ENCODE measurements around the gene RHOJ.
A peak's percentile ranks its signal among the peaks of the same experiment; 100 is the strongest.

Gene RHOJ

DNA sequence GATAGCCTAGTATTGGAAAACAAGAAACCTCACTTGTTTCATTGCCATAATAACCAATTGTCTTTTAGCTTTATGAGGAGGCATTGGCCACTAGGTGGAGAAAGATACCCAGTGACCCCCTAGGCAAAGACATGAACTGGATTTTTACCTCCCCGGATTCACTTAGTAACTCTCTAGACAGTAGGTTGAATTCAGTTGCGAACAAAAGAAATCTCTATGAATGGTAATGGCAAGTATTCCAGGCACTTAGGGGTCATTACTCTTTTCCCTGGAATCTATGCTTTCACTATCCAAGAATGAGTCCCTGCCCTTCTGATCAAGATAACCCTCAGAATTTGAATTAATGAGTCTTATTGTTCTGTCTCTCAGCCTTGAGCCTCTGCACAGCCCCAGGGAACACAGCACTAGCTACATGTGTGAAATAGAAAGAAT is 29.5 kb upstream of the RHOJ start:
- no peaks in the 10 kb centered on the region for H3K9me3 ChIP-seq (ENCODE audit: control extremely low read depth in 1 of 5, control insufficient read depth in 4 of 5, insufficient read depth in 2 of 5, low read depth in 1 of 5, low read length in 4 of 5)
- 25% methylated on average over 2 of the region's 2 CpGs for WGBS (ENCODE audit: insufficient coverage)
- H3K4me3 ChIP-seq (ENCODE audit: control insufficient read depth in 1 of 7, extremely low read depth in 1 of 7, insufficient read depth in 4 of 7, low read depth in 2 of 7, low read length in 6 of 7), result no peak overlapping the region
- ChIA-PET CTCF (interaction anchor here (6.3 kb wide), 1 partner anchor 102 kb away, joined by 28 read pairs; no protein-coding TSS in a partner anchor), POLR2A (no interaction called here)
- no peaks in the 10 kb centered on the region for H3K4me1 ChIP-seq (ENCODE audit: control extremely low read depth in 1 of 4, control insufficient read depth in 4 of 4, insufficient read depth in 4 of 4, low read length in 3 of 4)
- peak; percentile 7 to 38 (median 20) for DNase-seq
- H3K27me3 ChIP-seq (replicated peaks in 2 of 5; ENCODE audit: control insufficient read depth in 4 of 5, insufficient read depth in 5 of 5, low read length in 4 of 5), result peaks cover 0 to 16% (median 4%) of the 10 kb centered on the region in 5 experiments
- H3K27ac ChIP-seq (ENCODE audit: insufficient read depth in 1 of 2, low read depth in 1 of 2, low read length in 2 of 2, poor library complexity in 1 of 2, severe bottlenecking in 2 of 2), result no peak overlapping the region
- no peaks in the 10 kb centered on the region for H3K36me3 ChIP-seq (ENCODE audit: control insufficient read depth in 4 of 4, insufficient read depth in 4 of 4, low read length in 3 of 4)

DNA sequence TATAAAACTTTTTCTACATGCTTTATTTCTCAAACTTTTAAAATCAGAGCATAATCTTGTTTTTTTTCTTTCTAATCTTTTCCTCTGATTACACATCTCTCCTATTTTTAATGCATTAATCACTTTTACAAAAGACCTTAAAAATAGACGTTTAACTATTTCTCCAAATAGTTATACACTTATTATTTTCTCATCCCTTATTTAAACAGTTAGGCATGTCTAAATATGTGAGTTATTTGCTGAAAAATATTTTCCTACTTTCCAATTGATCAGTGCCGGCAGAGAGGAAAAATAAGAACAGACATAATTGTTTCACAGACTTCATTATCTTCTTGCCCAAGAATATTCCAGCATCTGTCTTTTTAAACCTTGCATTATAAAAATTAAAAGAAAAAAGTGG is 28.7 kb upstream of the RHOJ start:
- Histone ChIP-seq H3K27me3 (replicated peaks in 2 of 5; ENCODE audit: control insufficient read depth in 4 of 5, insufficient read depth in 5 of 5, low read length in 4 of 5) (peaks cover 0 to 16% (median 4%) of the 10 kb centered on the region in 5 experiments), H3K27ac (ENCODE audit: insufficient read depth in 1 of 2, low read depth in 1 of 2, low read length in 2 of 2, poor library complexity in 1 of 2, severe bottlenecking in 2 of 2) (no peak overlapping the region), H3K4me3 (ENCODE audit: control insufficient read depth in 1 of 7, extremely low read depth in 1 of 7, insufficient read depth in 4 of 7, low read depth in 2 of 7, low read length in 6 of 7) (no peak overlapping the region), H3K4me1 (ENCODE audit: control extremely low read depth in 1 of 4, control insufficient read depth in 4 of 4, insufficient read depth in 4 of 4, low read length in 3 of 4) (no peaks in the 10 kb centered on the region), H3K36me3 (ENCODE audit: control insufficient read depth in 4 of 4, insufficient read depth in 4 of 4, low read length in 3 of 4) (no peaks in the 10 kb centered on the region), H3K9me3 (ENCODE audit: control extremely low read depth in 1 of 5, control insufficient read depth in 4 of 5, insufficient read depth in 2 of 5, low read depth in 1 of 5, low read length in 4 of 5) (no peaks in the 10 kb centered on the region)
- POLR2A ChIA-PET, result no interaction called here
- no CpG with 5 or more reads among the region's 2 CpGs for WGBS (ENCODE audit: insufficient coverage)
- no peak for DNase-seq
- CTCF ChIA-PET, result interaction anchor here (6.3 kb wide), 1 partner anchor 101 kb away, joined by 28 read pairs; no protein-coding TSS in a partner anchor

DNA sequence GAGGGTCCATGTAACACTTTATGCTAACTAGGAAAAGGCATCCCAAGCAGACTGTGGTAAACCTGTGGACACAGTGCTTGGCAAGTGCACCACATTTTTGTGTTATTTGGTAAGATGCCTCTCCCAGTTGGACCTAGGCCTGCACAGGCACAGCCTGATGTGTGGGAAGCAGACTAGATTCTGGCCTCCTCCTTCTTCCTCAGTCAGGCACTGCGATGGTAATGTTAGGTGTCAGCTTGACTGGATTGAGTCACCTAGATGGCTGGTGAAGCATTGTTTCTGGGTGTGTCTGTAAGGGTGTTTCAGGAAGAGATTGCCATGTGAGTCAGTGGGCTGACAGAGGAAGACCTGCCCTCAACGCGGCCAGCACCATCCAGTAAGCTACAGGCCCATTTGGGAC is 25.3 kb upstream of the RHOJ start:
- ChIA-PET CTCF (no interaction called here), POLR2A (interaction anchor here (1.1 kb wide), 1 partner anchor 26 kb away, joined by 3 read pairs; no protein-coding TSS in a partner anchor)
- 92% methylated on average over 2 of the region's 3 CpGs for WGBS (ENCODE audit: insufficient coverage)
- Histone ChIP-seq H3K4me3 (ENCODE audit: control insufficient read depth in 1 of 7, extremely low read depth in 1 of 7, insufficient read depth in 4 of 7, low read depth in 2 of 7, low read length in 6 of 7) (no peak overlapping the region), H3K9me3 (ENCODE audit: control extremely low read depth in 1 of 5, control insufficient read depth in 4 of 5, insufficient read depth in 2 of 5, low read depth in 1 of 5, low read length in 4 of 5) (peaks cover 0 to 1% (median 0%) of the 10 kb centered on the region in 5 experiments), H3K27me3 (replicated peaks in 2 of 5; ENCODE audit: control insufficient read depth in 4 of 5, insufficient read depth in 5 of 5, low read length in 4 of 5) (peaks cover 0 to 12% (median 3%) of the 10 kb centered on the region in 5 experiments), H3K36me3 (ENCODE audit: control insufficient read depth in 4 of 4, insufficient read depth in 4 of 4, low read length in 3 of 4) (no peaks in the 10 kb centered on the region), H3K4me1 (ENCODE audit: control extremely low read depth in 1 of 4, control insufficient read depth in 4 of 4, insufficient read depth in 4 of 4, low read length in 3 of 4) (no peaks in the 10 kb centered on the region), H3K27ac (ENCODE audit: insufficient read depth in 1 of 2, low read depth in 1 of 2, low read length in 2 of 2, poor library complexity in 1 of 2, severe bottlenecking in 2 of 2) (no peak overlapping the region)
- no peak for DNase-seq

DNA sequence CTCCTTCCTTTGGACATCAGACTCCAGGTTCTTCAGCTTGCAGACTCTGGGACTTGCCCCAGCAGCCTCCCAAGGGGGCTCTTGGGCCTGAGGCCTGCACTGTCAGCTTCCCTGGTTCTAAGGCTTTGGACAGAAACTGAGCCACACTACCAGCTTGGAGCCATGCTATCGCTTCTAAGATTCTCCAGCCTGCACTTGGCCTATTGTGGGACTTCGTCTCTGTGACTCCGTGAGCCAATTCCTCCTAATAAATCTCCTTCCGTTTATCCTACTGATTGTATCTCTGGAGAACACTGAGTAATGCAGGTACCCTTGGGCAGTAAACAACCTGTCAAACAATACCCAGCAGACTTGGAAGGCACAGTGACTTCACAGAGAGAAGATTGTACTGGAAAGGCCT is 24.9 kb upstream of the RHOJ start:
- ChIA-PET CTCF (no interaction called here), POLR2A (interaction anchor here (1.1 kb wide), 1 partner anchor 26 kb away, joined by 3 read pairs; no protein-coding TSS in a partner anchor)
- Histone ChIP-seq H3K9me3 (ENCODE audit: control extremely low read depth in 1 of 5, control insufficient read depth in 4 of 5, insufficient read depth in 2 of 5, low read depth in 1 of 5, low read length in 4 of 5) (peaks cover 0 to 1% (median 0%) of the 10 kb centered on the region in 5 experiments), H3K4me3 (ENCODE audit: control insufficient read depth in 1 of 7, extremely low read depth in 1 of 7, insufficient read depth in 4 of 7, low read depth in 2 of 7, low read length in 6 of 7) (no peak overlapping the region), H3K36me3 (ENCODE audit: control insufficient read depth in 4 of 4, insufficient read depth in 4 of 4, low read length in 3 of 4) (no peaks in the 10 kb centered on the region), H3K27ac (ENCODE audit: insufficient read depth in 1 of 2, low read depth in 1 of 2, low read length in 2 of 2, poor library complexity in 1 of 2, severe bottlenecking in 2 of 2) (no peak overlapping the region), H3K27me3 (replicated peaks in 2 of 5; ENCODE audit: control insufficient read depth in 4 of 5, insufficient read depth in 5 of 5, low read length in 4 of 5) (peaks cover 0 to 12% (median 3%) of the 10 kb centered on the region in 5 experiments), H3K4me1 (ENCODE audit: control extremely low read depth in 1 of 4, control insufficient read depth in 4 of 4, insufficient read depth in 4 of 4, low read length in 3 of 4) (no peaks in the 10 kb centered on the region)
- 90% methylated on average over 2 of the region's 4 CpGs for WGBS (ENCODE audit: insufficient coverage)
- DNase-seq, result no peak

DNA sequence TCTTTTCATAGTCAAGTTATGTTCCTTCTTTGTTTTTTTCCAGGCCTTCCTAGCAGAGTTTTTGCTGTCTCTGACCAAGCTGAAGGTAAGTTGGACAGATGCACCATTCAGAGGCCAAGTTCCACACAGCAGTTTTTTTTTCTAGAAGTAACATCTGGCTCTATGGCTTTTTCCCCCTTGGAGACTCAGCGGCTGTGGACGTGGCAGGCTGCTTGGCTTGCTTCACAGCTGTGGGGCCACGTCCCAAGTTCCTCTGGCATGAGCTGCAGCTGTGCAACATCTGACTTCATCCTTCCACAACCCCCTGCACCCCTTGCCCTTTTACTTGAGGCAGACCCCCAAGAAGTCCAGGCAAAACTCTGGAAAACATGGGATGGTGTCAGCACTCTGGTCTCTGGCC is 24.2 kb upstream of the RHOJ start:
- ChIA-PET CTCF (no interaction called here), POLR2A (no interaction called here)
- 92% methylated on average over 3 of the region's 3 CpGs for WGBS (ENCODE audit: insufficient coverage)
- H3K9me3 ChIP-seq (ENCODE audit: control extremely low read depth in 1 of 5, control insufficient read depth in 4 of 5, insufficient read depth in 2 of 5, low read depth in 1 of 5, low read length in 4 of 5), result peaks cover 0 to 1% (median 0%) of the 10 kb centered on the region in 5 experiments
- no peaks in the 10 kb centered on the region for H3K4me1 ChIP-seq (ENCODE audit: control extremely low read depth in 1 of 4, control insufficient read depth in 4 of 4, insufficient read depth in 4 of 4, low read length in 3 of 4)
- H3K4me3 ChIP-seq (ENCODE audit: control insufficient read depth in 1 of 7, extremely low read depth in 1 of 7, insufficient read depth in 4 of 7, low read depth in 2 of 7, low read length in 6 of 7), result no peak overlapping the region
- no peak overlapping the region for H3K27ac ChIP-seq (ENCODE audit: insufficient read depth in 1 of 2, low read depth in 1 of 2, low read length in 2 of 2, poor library complexity in 1 of 2, severe bottlenecking in 2 of 2)
- H3K27me3 ChIP-seq (replicated peaks in 2 of 5; ENCODE audit: control insufficient read depth in 4 of 5, insufficient read depth in 5 of 5, low read length in 4 of 5), result peaks cover 0 to 10% (median 0%) of the 10 kb centered on the region in 5 experiments
- no peak for DNase-seq
- no peaks in the 10 kb centered on the region for H3K36me3 ChIP-seq (ENCODE audit: control insufficient read depth in 4 of 4, insufficient read depth in 4 of 4, low read length in 3 of 4)

DNA sequence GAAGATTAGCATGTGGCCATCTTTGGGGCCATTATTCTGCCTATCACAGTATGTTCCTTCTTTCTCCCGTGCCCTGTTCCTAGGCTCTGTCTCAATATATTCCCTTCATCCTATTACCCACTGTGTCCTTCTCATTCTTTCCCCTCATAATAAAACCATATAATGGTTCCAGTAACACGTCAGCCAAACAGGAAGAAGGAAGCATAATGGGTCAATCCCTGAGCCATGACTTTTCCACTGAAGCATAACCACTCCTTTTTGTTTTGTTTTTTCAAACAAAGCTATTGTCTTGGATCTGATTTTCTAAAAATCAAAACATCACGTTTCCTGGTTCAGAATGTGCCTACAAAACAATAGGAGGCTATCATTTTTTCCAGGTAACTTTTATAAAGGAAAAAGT is 21.3 kb upstream of the RHOJ start:
- Histone ChIP-seq H3K27ac (ENCODE audit: insufficient read depth in 1 of 2, low read depth in 1 of 2, low read length in 2 of 2, poor library complexity in 1 of 2, severe bottlenecking in 2 of 2) (no peak overlapping the region), H3K27me3 (replicated peaks in 2 of 5; ENCODE audit: control insufficient read depth in 4 of 5, insufficient read depth in 5 of 5, low read length in 4 of 5) (peaks cover 0 to 2% (median 0%) of the 10 kb centered on the region in 5 experiments), H3K4me1 (ENCODE audit: control extremely low read depth in 1 of 4, control insufficient read depth in 4 of 4, insufficient read depth in 4 of 4, low read length in 3 of 4) (no peaks in the 10 kb centered on the region), H3K36me3 (ENCODE audit: control insufficient read depth in 4 of 4, insufficient read depth in 4 of 4, low read length in 3 of 4) (no peaks in the 10 kb centered on the region), H3K9me3 (ENCODE audit: control extremely low read depth in 1 of 5, control insufficient read depth in 4 of 5, insufficient read depth in 2 of 5, low read depth in 1 of 5, low read length in 4 of 5) (peaks cover 0 to 1% (median 0%) of the 10 kb centered on the region in 5 experiments), H3K4me3 (ENCODE audit: control insufficient read depth in 1 of 7, extremely low read depth in 1 of 7, insufficient read depth in 4 of 7, low read depth in 2 of 7, low read length in 6 of 7) (no peak overlapping the region)
- POLR2A ChIA-PET, result no interaction called here
- whole genome bisulfite sequencing (ENCODE audit: insufficient coverage), result 73% methylated on average over 2 of the region's 3 CpGs
- CTCF ChIA-PET, result no interaction called here
- no peak for DNase-seq

DNA sequence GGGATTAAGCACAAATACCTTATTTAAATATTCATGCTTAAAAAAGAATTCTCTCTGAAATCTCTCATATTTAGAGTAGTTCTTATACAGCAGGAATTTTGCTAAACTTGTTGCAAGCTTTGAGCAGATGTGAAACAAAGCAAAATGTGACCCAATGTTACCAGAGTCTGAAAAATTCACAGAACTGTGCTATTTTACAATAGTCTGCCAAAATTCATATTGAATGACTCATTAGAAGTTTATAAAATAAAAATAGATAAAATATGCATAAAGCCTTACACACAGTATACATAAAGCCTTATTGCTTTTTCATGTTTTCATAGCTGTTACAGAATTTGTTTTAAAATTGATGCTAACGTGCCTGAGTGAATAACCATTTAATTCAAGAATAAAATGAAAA is 17.8 kb upstream of the RHOJ start:
- H3K36me3 ChIP-seq (ENCODE audit: control insufficient read depth in 4 of 4, insufficient read depth in 4 of 4, low read length in 3 of 4), result no peaks in the 10 kb centered on the region
- H3K27ac ChIP-seq (ENCODE audit: insufficient read depth in 1 of 2, low read depth in 1 of 2, low read length in 2 of 2, poor library complexity in 1 of 2, severe bottlenecking in 2 of 2), result no peak overlapping the region
- no peaks in the 10 kb centered on the region for H3K4me1 ChIP-seq (ENCODE audit: control extremely low read depth in 1 of 4, control insufficient read depth in 4 of 4, insufficient read depth in 4 of 4, low read length in 3 of 4)
- H3K27me3 ChIP-seq (replicated peaks in 2 of 5; ENCODE audit: control insufficient read depth in 4 of 5, insufficient read depth in 5 of 5, low read length in 4 of 5), result peaks cover 0 to 2% (median 0%) of the 10 kb centered on the region in 5 experiments
- DNase-seq, result no peak
- peaks cover 0 to 1% (median 0%) of the 10 kb centered on the region in 5 experiments for H3K9me3 ChIP-seq (ENCODE audit: control extremely low read depth in 1 of 5, control insufficient read depth in 4 of 5, insufficient read depth in 2 of 5, low read depth in 1 of 5, low read length in 4 of 5)
- POLR2A ChIA-PET, result no interaction called here
- no CpG with 5 or more reads among the region's 1 CpG for WGBS (ENCODE audit: insufficient coverage)
- no peak overlapping the region for H3K4me3 ChIP-seq (ENCODE audit: control insufficient read depth in 1 of 7, extremely low read depth in 1 of 7, insufficient read depth in 4 of 7, low read depth in 2 of 7, low read length in 6 of 7)
- CTCF ChIA-PET, result no interaction called here

Measured in common myeloid progenitor, CD34-positive (primary cell).